PC-9 (cell line): Measurements from ENCODE around the gene FOXP1. TPM values are rescaled to one million over a fixed set of nuclear protein-coding genes. Genes with fewer than 3 reads are reported as not detected.

Experiments used
- BruUV-seq: library from RNA; stranded (reverse); fragments of 400-500 nt; replicated peaks from 2 replicates; lab custom pipeline; 2021; lab: Mats Ljungman, UMichigan
- CTCF ChIA-PET: fragments of 300-600 bp; sonication (Branson Sonifier 250); formaldehyde crosslinking; loops from one replicate; lab custom pipeline; 2022; ENCODE audit warnings: antibody characterized with exemption; lab: Charles Lee
- POLR2A ChIA-PET: fragments of 300-600 bp; sonication (Branson Sonifier 250); formaldehyde crosslinking; loops from one replicate; lab custom pipeline; 2022; ENCODE audit warnings: antibody characterized with exemption; ENCODE audit not compliant: unreplicated experiment; lab: Charles Lee
- DNase-seq, 2 experiments: peaks; one replicate each; pipeline versions ENCODE4 v3.0.0 to v3.0.0-alpha.2; 2015 to 2022; ENCODE audit warnings: mixed read lengths in 1 of 2
- H2AFZ ChIP-seq: fragments of 200-600 bp; sonication (generic); 2 replicates; pipeline ENCODE4 v1.8.1; 2017; ENCODE audit warnings: antibody characterized with exemption
- H3F3A ChIP-seq: fragments of 200-600 bp; sonication (generic); 2 replicates; pipeline ENCODE4 v1.8.1; 2017; ENCODE audit warnings: antibody characterized with exemption, mild to moderate bottlenecking, low read depth; ENCODE audit not compliant: insufficient read depth
- H3K27ac ChIP-seq: fragments of 200-600 bp; sonication (generic); 2 replicates; pipeline ENCODE4 v1.6.1; 2016; ENCODE audit warnings: mixed run types
- H3K27me3 ChIP-seq: fragments of 200-600 bp; sonication (generic); 2 replicates; pipeline ENCODE4 v1.6.1; 2016; ENCODE audit warnings: low read depth, mixed run types; ENCODE audit not compliant: insufficient read depth
- H3K36me3 ChIP-seq: fragments of 200-600 bp; sonication (generic); 2 replicates; pipeline ENCODE4 v1.6.1; 2016; ENCODE audit warnings: low read depth, mixed run types
- H3K4me1 ChIP-seq: fragments of 200-600 bp; sonication (generic); replicated peaks from 2 replicates; pipeline ENCODE4 v1.6.1; 2016; ENCODE audit warnings: mixed run types; ENCODE audit not compliant: insufficient read depth
- H3K4me2 ChIP-seq: fragments of 200-600 bp; sonication (generic); 2 replicates; pipeline ENCODE4 v1.6.1; 2017; ENCODE audit warnings: mixed run types
- H3K4me3 ChIP-seq: fragments of 200-600 bp; sonication (generic); 2 replicates; pipeline ENCODE4 v1.6.1; 2016; ENCODE audit warnings: mixed run types
- H3K79me2 ChIP-seq: fragments of 200-600 bp; sonication (generic); 2 replicates; pipeline ENCODE4 v1.6.1; 2017; ENCODE audit warnings: low read depth, mixed run types
- H3K9me2 ChIP-seq: fragments of 200-600 bp; sonication (generic); 2 replicates; pipeline ENCODE4 v1.8.1; 2017; ENCODE audit warnings: mild to moderate bottlenecking; ENCODE audit not compliant: insufficient read depth
- H3K9me3 ChIP-seq: fragments of 200-600 bp; sonication (generic); 2 replicates; pipeline ENCODE4 v1.8.1; 2016; ENCODE audit warnings: low read depth; ENCODE audit not compliant: insufficient read depth
- H4K20me1 ChIP-seq: fragments of 200-600 bp; sonication (generic); 2 replicates; pipeline ENCODE4 v1.8.1; 2017; ENCODE audit not compliant: insufficient read depth
- EZH2 ChIP-seq: fragments of 200-600 bp; sonication (generic); IDR thresholded peaks from 2 replicates; pipeline ENCODE4 v1.8.0; 2017; ENCODE audit warnings: antibody characterized with exemption, low read depth
- intact Hi-C: fragments of 100-400 bp; cut with micrococcal nuclease; formaldehyde crosslinking; loops from one replicate; pipeline ENCODE4 v1.10.0; 2022; ENCODE audit not compliant: unreplicated experiment
- total RNA-seq: library from RNA; stranded (reverse); gene quantifications from 2 replicates; pipeline ENCODE4 v1.2.3, GENCODE V29; 2021
- TF ChIP-seq, protein P1 (sequence below): fragments of 200-600 bp; sonication (generic); conservative IDR thresholded peaks from 2 replicates; pipeline ENCODE4 v1.6.1; 2017; ENCODE audit warnings: mixed run types, antibody characterized with exemption, mild to moderate bottlenecking, moderate library complexity

FOXP1 gene
- total RNA-seq, 1 experiment from 2014 or later = 33.3 TPM

DNA sequence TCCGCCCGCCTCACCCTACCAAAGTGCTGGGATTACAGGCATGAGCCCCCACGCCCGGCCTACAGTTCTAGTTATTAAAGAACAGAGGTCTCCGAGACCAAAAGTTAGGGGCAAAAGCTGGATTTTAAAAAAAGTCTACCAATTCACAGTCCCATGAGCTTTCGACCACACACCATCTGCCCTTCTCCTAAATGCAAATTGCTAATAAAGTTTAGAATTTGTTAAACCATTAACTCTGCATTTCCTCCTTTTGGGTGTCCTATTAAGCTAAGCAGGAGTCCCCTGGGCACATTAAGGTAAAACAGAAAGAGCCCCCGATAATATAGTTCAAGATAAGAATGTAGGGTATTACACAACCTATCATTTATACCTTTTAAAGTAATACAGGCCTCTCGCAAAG, 322.7 kb downstream of the FOXP1 start:
- ChIA-PET CTCF (no interaction called here), POLR2A (no interaction called here)
- no peak overlapping the region for H3K4me2 ChIP-seq
- intact Hi-C loops = no loop called here
- no peaks in the 10 kb centered on the region for H4K20me1 ChIP-seq
- H3K36me3 ChIP-seq = no peaks in the 10 kb centered on the region
- no peaks in the 10 kb centered on the region for H3K79me2 ChIP-seq
- no peak overlapping the region for H2AFZ ChIP-seq
- no peaks in the 10 kb centered on the region for H3K27me3 ChIP-seq
- no peak for DNase-seq
- no peaks in the 10 kb centered on the region for H3K9me3 ChIP-seq
- no peak overlapping the region for H3K4me3 ChIP-seq
- no peaks in the 10 kb centered on the region for H3F3A ChIP-seq
- no peaks in the 10 kb centered on the region for H3K9me2 ChIP-seq
- H3K27ac ChIP-seq = no peak overlapping the region
- no TSS peak for BruUV-seq
- TF ChIP-seq, protein P1, sequence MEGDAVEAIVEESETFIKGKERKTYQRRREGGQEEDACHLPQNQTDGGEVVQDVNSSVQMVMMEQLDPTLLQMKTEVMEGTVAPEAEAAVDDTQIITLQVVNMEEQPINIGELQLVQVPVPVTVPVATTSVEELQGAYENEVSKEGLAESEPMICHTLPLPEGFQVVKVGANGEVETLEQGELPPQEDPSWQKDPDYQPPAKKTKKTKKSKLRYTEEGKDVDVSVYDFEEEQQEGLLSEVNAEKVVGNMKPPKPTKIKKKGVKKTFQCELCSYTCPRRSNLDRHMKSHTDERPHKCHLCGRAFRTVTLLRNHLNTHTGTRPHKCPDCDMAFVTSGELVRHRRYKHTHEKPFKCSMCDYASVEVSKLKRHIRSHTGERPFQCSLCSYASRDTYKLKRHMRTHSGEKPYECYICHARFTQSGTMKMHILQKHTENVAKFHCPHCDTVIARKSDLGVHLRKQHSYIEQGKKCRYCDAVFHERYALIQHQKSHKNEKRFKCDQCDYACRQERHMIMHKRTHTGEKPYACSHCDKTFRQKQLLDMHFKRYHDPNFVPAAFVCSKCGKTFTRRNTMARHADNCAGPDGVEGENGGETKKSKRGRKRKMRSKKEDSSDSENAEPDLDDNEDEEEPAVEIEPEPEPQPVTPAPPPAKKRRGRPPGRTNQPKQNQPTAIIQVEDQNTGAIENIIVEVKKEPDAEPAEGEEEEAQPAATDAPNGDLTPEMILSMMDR = no peak
- no peak for TF ChIP-seq EZH2
- no peaks in the 10 kb centered on the region for H3K4me1 ChIP-seq

DNA sequence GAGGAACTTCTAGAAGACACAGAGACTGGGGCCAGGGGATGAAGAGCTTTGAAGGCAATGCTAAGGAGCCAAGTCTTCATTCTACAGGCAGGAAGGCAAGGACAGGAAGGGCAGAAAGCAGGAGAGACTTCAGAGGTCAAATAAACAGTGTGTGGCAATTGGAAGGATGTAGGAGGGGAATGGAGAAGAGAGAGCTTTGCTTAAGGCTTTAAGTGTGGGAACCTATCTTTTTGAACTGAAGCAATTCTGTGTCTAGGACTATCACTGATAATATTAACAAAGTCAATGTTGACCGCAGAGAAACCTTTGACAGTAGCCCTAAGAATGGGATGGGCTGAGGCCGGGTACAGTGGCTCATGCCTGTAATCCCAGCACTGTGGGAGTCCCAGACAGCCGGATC, 325.0 kb downstream of the FOXP1 start:
- intact Hi-C loops = loop anchor here (2.0 kb wide), 1 partner anchor 326 kb away; no protein-coding TSS in a partner anchor
- Histone ChIP-seq H3K4me1 (no peaks in the 10 kb centered on the region), H3K79me2 (no peaks in the 10 kb centered on the region), H3K9me3 (no peaks in the 10 kb centered on the region), H3K27me3 (no peaks in the 10 kb centered on the region), H3K36me3 (no peaks in the 10 kb centered on the region), H3K9me2 (no peaks in the 10 kb centered on the region), H3K4me3 (no peak overlapping the region), H2AFZ (no peak overlapping the region), H3K4me2 (no peak overlapping the region), H3F3A (no peaks in the 10 kb centered on the region), H4K20me1 (no peaks in the 10 kb centered on the region), H3K27ac (no peak overlapping the region)
- no TSS peak for BruUV-seq
- no peak for DNase-seq
- TF ChIP-seq, protein P1 = no peak
- TF ChIP-seq EZH2 = no peak
- ChIA-PET POLR2A (no interaction called here), CTCF (no interaction called here)

DNA sequence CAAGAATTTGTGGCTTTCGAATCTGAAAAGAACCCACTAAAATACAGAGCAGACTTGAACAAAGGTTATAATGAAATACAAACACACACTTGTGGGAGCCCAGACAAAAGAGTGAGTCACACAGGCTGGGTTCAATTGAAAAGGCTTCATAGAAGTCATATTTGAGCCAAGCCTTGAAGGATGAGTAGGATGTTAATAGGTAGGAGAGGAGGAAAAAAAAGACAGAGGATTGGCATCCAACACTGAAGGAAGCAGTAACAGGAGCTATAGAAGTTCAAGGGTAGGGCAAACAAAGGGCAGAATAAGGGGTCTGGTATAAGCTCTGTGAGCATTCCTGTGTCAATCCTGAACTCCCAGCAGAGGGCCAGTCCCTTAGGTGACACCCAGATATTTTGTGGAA, 325.4 kb downstream of the FOXP1 start:
- H3K9me2 ChIP-seq = no peaks in the 10 kb centered on the region
- no peaks in the 10 kb centered on the region for H3K4me1 ChIP-seq
- H3K27ac ChIP-seq = no peak overlapping the region
- H2AFZ ChIP-seq = no peak overlapping the region
- no TSS peak for BruUV-seq
- no peaks in the 10 kb centered on the region for H3K79me2 ChIP-seq
- no peak for TF ChIP-seq EZH2
- TF ChIP-seq, protein P1 = no peak
- H3F3A ChIP-seq = no peaks in the 10 kb centered on the region
- no peak overlapping the region for H3K4me3 ChIP-seq
- no peaks in the 10 kb centered on the region for H3K36me3 ChIP-seq
- H3K9me3 ChIP-seq = no peaks in the 10 kb centered on the region
- H3K27me3 ChIP-seq = no peaks in the 10 kb centered on the region
- DNase-seq = peak in 1 of 2 experiments; percentile 30
- no peaks in the 10 kb centered on the region for H4K20me1 ChIP-seq
- CTCF ChIA-PET = no interaction called here
- no peak overlapping the region for H3K4me2 ChIP-seq
- intact Hi-C loops = loop anchor here (2.0 kb wide), 1 partner anchor 327 kb away; no protein-coding TSS in a partner anchor
- POLR2A ChIA-PET = no interaction called here
